ENCODE measurements around the gene KLHDC10.

Gene KLHDC10

GRCh38 chr7:130149281-130150139 lies 79.2 kb downstream of the KLHDC10 start:
- Histone ChIP-seq H3K9me3 (ENCODE audit: insufficient read depth, low read length) (no peaks in the 10 kb centered on the region), H3K79me2 (ENCODE audit: insufficient read depth, low read length) (no peaks in the 10 kb centered on the region), H3K9me2 (replicated peaks; ENCODE audit: insufficient read depth, low read length) (no peaks in the 10 kb centered on the region), H3K9ac (ENCODE audit: low read length) (no peak overlapping the region; the same call in 1 of the 2 replicates), H3K4me3 (ENCODE audit: insufficient read depth, low read length, poor library complexity, severe bottlenecking) (no peak overlapping the region), H4K20me1 (ENCODE audit: low read depth, low read length) (no peaks in the 10 kb centered on the region), H2AFZ (ENCODE audit: low read depth, low read length, severe bottlenecking) (peak overlapping the region; percentile 22), H3K27ac (ENCODE audit: low read depth, low read length) (peak overlapping the region; percentile 95), H3K4me2 (ENCODE audit: low read depth, low read length, poor library complexity, severe bottlenecking) (peak overlapping the region; percentile 59), H3F3A (ENCODE audit: insufficient read depth) (peaks cover 27% of the 10 kb centered on the region), H3K27me3 (ENCODE audit: low read length) (no peaks in the 10 kb centered on the region), H3K36me3 (ENCODE audit: low read length) (no peaks in the 10 kb centered on the region)
- TF ChIP-seq, protein P1, sequence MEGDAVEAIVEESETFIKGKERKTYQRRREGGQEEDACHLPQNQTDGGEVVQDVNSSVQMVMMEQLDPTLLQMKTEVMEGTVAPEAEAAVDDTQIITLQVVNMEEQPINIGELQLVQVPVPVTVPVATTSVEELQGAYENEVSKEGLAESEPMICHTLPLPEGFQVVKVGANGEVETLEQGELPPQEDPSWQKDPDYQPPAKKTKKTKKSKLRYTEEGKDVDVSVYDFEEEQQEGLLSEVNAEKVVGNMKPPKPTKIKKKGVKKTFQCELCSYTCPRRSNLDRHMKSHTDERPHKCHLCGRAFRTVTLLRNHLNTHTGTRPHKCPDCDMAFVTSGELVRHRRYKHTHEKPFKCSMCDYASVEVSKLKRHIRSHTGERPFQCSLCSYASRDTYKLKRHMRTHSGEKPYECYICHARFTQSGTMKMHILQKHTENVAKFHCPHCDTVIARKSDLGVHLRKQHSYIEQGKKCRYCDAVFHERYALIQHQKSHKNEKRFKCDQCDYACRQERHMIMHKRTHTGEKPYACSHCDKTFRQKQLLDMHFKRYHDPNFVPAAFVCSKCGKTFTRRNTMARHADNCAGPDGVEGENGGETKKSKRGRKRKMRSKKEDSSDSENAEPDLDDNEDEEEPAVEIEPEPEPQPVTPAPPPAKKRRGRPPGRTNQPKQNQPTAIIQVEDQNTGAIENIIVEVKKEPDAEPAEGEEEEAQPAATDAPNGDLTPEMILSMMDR (IDR thresholded peaks at IDR 0.05; ENCODE audit: insufficient read depth, low read length, poor library complexity, severe bottlenecking): no peak
- TF ChIP-seq EZH2phosphoT487 (conservative IDR thresholded peaks at IDR 0.05; ENCODE audit: low read length): no peak

DNA sequence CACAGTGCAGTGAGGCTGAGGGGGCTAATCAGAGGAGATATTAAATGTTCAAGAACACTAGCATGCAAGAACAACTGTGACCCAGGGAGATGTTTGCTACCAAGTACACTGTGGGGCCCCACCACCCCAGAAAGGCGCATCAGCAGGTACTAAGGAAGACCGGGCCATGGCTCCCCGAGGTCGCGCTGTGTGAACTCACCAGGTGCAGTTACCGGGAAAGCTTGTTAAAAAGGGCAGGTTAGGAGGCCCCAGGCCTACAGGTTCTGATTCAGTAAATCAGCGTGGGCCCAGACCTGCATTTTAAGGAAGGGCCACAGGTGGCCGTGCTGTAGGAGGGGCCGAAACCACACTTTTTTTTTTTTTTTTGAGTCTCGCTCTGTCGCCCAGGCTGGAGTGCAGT lies 80.3 kb downstream of the KLHDC10 start:
- H4K20me1 ChIP-seq (ENCODE audit: low read depth, low read length): no peaks in the 10 kb centered on the region
- H3K27ac ChIP-seq (ENCODE audit: low read depth, low read length): peak overlapping the region; percentile 95
- no peaks in the 10 kb centered on the region for H3K9me2 ChIP-seq (replicated peaks; ENCODE audit: insufficient read depth, low read length)
- peak overlapping the region; percentile 59 for H3K4me2 ChIP-seq (ENCODE audit: low read depth, low read length, poor library complexity, severe bottlenecking)
- TF ChIP-seq, protein P1 (IDR thresholded peaks at IDR 0.05; ENCODE audit: insufficient read depth, low read length, poor library complexity, severe bottlenecking): no peak
- no peak for TF ChIP-seq EZH2phosphoT487 (conservative IDR thresholded peaks at IDR 0.05; ENCODE audit: low read length)
- no peaks in the 10 kb centered on the region for H3K27me3 ChIP-seq (ENCODE audit: low read length)
- H3K36me3 ChIP-seq (ENCODE audit: low read length): no peaks in the 10 kb centered on the region
- 0 out of 2 replicates have a peak overlapping the region, but pooled peaks have one; percentile 3 for H3K9ac ChIP-seq (ENCODE audit: low read length)
- peaks cover 29% of the 10 kb centered on the region for H3F3A ChIP-seq (ENCODE audit: insufficient read depth)
- H2AFZ ChIP-seq (ENCODE audit: low read depth, low read length, severe bottlenecking): no peak overlapping the region
- no peaks in the 10 kb centered on the region for H3K79me2 ChIP-seq (ENCODE audit: insufficient read depth, low read length)
- no peak overlapping the region for H3K4me3 ChIP-seq (ENCODE audit: insufficient read depth, low read length, poor library complexity, severe bottlenecking)
- H3K9me3 ChIP-seq (ENCODE audit: insufficient read depth, low read length): no peaks in the 10 kb centered on the region

DNA sequence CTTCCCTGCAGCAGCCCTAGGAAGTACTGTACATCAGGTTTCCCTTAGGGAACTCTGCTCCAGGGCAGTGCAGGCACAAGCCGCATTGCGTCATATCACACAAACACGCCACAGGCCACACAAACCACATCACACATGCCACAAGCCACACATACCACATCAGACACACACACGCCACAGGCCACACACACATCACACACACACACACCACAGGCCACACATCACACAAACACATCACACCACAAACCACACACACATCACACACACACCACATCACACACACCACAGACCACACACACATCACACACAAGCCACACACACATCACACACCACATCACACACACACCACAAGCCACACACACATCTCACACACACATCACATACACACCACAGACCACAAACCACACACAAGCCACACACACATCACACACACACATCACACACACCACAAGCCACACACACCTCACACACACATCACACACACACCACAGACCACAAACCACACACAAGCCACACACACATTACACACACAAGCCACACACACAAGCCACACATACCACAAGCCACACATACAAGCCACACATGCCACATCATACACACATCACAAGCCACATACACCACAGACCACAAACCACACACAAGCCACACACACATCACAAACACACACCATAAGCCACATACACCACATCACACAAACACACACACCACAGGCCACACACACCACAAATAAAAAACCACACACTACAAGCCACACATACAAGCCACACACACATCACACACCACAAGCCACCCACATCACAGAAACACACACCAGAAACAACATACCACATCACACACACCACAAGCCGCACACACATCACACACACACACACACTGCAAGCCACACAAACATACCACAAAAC lies 81.5 kb downstream of the KLHDC10 start:
- Histone ChIP-seq H3K9me2 (replicated peaks; ENCODE audit: insufficient read depth, low read length) (no peaks in the 10 kb centered on the region), H2AFZ (ENCODE audit: low read depth, low read length, severe bottlenecking) (no peak overlapping the region), H3K27ac (ENCODE audit: low read depth, low read length) (no peak overlapping the region), H3K27me3 (ENCODE audit: low read length) (no peaks in the 10 kb centered on the region), H3K9me3 (ENCODE audit: insufficient read depth, low read length) (no peaks in the 10 kb centered on the region), H3K4me2 (ENCODE audit: low read depth, low read length, poor library complexity, severe bottlenecking) (no peak overlapping the region), H3K4me3 (ENCODE audit: insufficient read depth, low read length, poor library complexity, severe bottlenecking) (no peak overlapping the region), H3K9ac (ENCODE audit: low read length) (no peak overlapping the region), H3K36me3 (ENCODE audit: low read length) (no peaks in the 10 kb centered on the region), H3F3A (ENCODE audit: insufficient read depth) (peaks cover 25% of the 10 kb centered on the region), H3K79me2 (ENCODE audit: insufficient read depth, low read length) (no peaks in the 10 kb centered on the region), H4K20me1 (ENCODE audit: low read depth, low read length) (no peaks in the 10 kb centered on the region)
- no peak for TF ChIP-seq EZH2phosphoT487 (conservative IDR thresholded peaks at IDR 0.05; ENCODE audit: low read length)
- TF ChIP-seq, protein P1 (IDR thresholded peaks at IDR 0.05; ENCODE audit: insufficient read depth, low read length, poor library complexity, severe bottlenecking): no peak
